Smooth muscle cell (in vitro differentiated cells): ENCODE data around the gene RNF213. TPM values are rescaled to one million over a fixed set of nuclear protein-coding genes. Genes with fewer than 3 reads are reported as not detected.

Experiments used
- DNase-seq: peaks from one replicate; lab custom pipeline; 2025; ENCODE audit not compliant: unreplicated experiment; lab: John Stamatoyannopoulos, UW
- H2AFZ ChIP-seq: fragments of 200-600 bp; sonication (generic); 2 replicates; pipeline ENCODE4 v1.6.0; 2016; ENCODE audit warnings: antibody characterized with exemption, low read depth, mild to moderate bottlenecking
- H3F3A ChIP-seq: fragments of 200-600 bp; sonication (generic); 2 replicates; pipeline ENCODE4 v1.6.0; 2017; ENCODE audit warnings: antibody characterized with exemption, low read depth
- H3K27ac ChIP-seq: fragments of 200-600 bp; sonication (generic); 2 replicates; pipeline ENCODE4 v1.5.1; 2016; ENCODE audit warnings: low read depth, mild to moderate bottlenecking
- H3K27me3 ChIP-seq: fragments of 200-600 bp; sonication (generic); 2 replicates; pipeline ENCODE4 v1.6.1; 2016; ENCODE audit warnings: low read depth, mild to moderate bottlenecking
- H3K36me3 ChIP-seq: fragments of 200-600 bp; sonication (generic); 2 replicates; pipeline ENCODE4 v1.5.1; 2016; ENCODE audit warnings: low read depth
- H3K4me1 ChIP-seq: fragments of 200-600 bp; sonication (generic); 2 replicates; pipeline ENCODE4 v1.5.1; 2016; ENCODE audit warnings: low read depth
- H3K4me2 ChIP-seq: fragments of 200-600 bp; sonication (generic); 2 replicates; pipeline ENCODE4 v1.6.0; 2016; ENCODE audit warnings: mild to moderate bottlenecking
- H3K4me3 ChIP-seq: fragments of 200-600 bp; sonication (generic); 2 replicates; pipeline ENCODE4 v1.5.1; 2016; ENCODE audit warnings: mild to moderate bottlenecking
- H3K79me2 ChIP-seq: fragments of 200-600 bp; sonication (generic); 2 replicates; pipeline ENCODE4 v1.6.0; 2016; ENCODE audit warnings: low read depth, mild to moderate bottlenecking
- H3K9ac ChIP-seq: fragments of 200-600 bp; sonication (generic); 2 replicates; pipeline ENCODE4 v1.6.0; 2016; ENCODE audit warnings: low read depth
- H3K9me3 ChIP-seq: fragments of 200-600 bp; sonication (generic); replicated peaks from 2 replicates; pipeline ENCODE4 v1.5.1; 2016; ENCODE audit warnings: low read depth
- H4K20me1 ChIP-seq: fragments of 200-600 bp; sonication (generic); 2 replicates; pipeline ENCODE4 v1.6.0; 2016; ENCODE audit warnings: low read depth
- WGBS: methylation state at CpG from one replicate; pipeline ENCODE4 v1.1.7; 2016; ENCODE audit warnings: low lambda C conversion rate; 5-methylcytosine and 5-hydroxymethylcytosine counted together
- polyA plus RNA-seq: library from polyadenylated mRNA; unstranded; fragments of >200 nt; fragmentation: Nextera tagmentation; extraction: Ambion mirVana; gene quantifications from 2 replicates; pipeline ENCODE4 v1.2.1, GENCODE V29; 2016
- total RNA-seq: library from RNA; depleted of rRNA; stranded (reverse); fragments of >200 nt; gene quantifications from 2 replicates; pipeline ENCODE4 v1.2.3, GENCODE V29; 2014
- TF ChIP-seq, protein P1 (sequence below): fragments of 200-600 bp; sonication (generic); IDR thresholded peaks from 2 replicates; pipeline ENCODE4 v1.5.1; 2017; ENCODE audit warnings: borderline replicate concordance, mild to moderate bottlenecking, antibody characterized with exemption; ENCODE audit not compliant: insufficient read depth, poor library complexity, severe bottlenecking

The RNF213 gene
- total and polyA plus RNA-seq, 2 experiments from 2014 or later: 12.8 to 43.0 TPM

DNA sequence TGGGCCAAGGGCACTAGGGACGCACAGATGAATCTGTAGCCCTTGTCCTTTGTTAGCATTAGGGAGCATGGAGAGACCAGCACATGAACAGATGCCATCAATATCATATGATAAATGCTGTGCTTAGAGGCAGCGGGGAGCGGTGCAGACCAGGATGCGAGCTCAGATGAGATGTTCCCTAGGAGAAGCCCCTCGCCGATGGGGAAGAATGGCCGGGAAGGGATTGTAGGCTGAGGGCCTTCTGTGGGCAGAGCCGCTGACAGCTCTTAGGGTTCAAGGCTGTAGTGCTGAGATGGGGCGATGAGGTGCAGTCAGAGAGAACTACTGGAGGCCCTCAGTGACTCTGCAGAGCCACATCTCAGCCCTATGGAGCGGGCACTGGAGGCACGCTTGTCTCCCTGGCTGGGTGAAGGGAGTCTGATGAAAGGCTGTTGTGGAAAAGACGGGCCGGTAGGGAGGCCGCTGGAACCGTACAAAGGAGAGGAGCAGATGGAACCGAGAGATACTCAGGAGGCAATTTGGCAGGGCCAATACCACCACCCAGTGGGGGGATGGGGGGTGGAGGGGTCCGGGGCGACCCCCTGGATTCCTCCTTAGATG, 88.0 kb downstream of the RNF213 start:
- Histone ChIP-seq H3K27ac (no peak overlapping the region), H4K20me1 (no peaks in the 10 kb centered on the region), H3K4me2 (no peak overlapping the region), H2AFZ (no peak overlapping the region), H3F3A (no peaks in the 10 kb centered on the region), H3K9me3 (no peaks in the 10 kb centered on the region), H3K79me2 (no peaks in the 10 kb centered on the region), H3K4me3 (no peak overlapping the region), H3K9ac (no peak overlapping the region), H3K36me3 (peaks cover 21% of the 10 kb centered on the region), H3K27me3 (no peaks in the 10 kb centered on the region), H3K4me1 (no peaks in the 10 kb centered on the region)
- TF ChIP-seq, protein P1, sequence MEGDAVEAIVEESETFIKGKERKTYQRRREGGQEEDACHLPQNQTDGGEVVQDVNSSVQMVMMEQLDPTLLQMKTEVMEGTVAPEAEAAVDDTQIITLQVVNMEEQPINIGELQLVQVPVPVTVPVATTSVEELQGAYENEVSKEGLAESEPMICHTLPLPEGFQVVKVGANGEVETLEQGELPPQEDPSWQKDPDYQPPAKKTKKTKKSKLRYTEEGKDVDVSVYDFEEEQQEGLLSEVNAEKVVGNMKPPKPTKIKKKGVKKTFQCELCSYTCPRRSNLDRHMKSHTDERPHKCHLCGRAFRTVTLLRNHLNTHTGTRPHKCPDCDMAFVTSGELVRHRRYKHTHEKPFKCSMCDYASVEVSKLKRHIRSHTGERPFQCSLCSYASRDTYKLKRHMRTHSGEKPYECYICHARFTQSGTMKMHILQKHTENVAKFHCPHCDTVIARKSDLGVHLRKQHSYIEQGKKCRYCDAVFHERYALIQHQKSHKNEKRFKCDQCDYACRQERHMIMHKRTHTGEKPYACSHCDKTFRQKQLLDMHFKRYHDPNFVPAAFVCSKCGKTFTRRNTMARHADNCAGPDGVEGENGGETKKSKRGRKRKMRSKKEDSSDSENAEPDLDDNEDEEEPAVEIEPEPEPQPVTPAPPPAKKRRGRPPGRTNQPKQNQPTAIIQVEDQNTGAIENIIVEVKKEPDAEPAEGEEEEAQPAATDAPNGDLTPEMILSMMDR: no peak
- 93% methylated on average over 15 of the region's 18 CpGs for WGBS
- no peak for DNase-seq

DNA sequence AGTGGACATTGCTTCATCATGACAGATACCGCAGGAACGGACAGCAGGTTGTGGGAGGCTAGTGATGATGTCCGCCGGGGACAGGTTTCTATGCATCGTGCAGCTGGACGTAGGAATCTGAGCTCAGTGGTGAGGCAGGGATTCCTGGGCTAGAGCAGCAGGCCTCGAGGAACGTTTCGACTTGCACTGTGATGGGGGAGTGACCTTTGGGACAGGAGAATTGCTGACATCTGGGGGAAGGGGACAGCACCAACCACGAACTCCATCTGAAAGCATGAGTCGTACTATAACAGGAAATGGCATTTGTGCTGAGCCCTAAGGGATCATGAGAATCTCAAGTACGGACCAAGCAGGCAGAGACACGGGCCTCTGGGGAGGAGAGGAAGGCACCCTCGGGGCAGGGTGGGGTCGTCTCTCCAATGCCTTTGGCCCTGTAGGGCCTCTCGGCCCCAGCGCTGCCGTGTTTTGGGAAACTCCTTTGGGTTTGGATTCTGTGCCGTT, 88.5 kb downstream of the RNF213 start:
- DNase-seq: no peak
- Histone ChIP-seq H2AFZ (no peak overlapping the region), H3F3A (no peaks in the 10 kb centered on the region), H4K20me1 (no peaks in the 10 kb centered on the region), H3K36me3 (peaks cover 17% of the 10 kb centered on the region), H3K27ac (no peak overlapping the region), H3K79me2 (no peaks in the 10 kb centered on the region), H3K9me3 (no peaks in the 10 kb centered on the region), H3K4me1 (no peaks in the 10 kb centered on the region), H3K9ac (no peak overlapping the region), H3K4me2 (no peak overlapping the region), H3K27me3 (no peaks in the 10 kb centered on the region), H3K4me3 (no peak overlapping the region)
- WGBS: 76% methylated on average over 19 of the region's 19 CpGs
- TF ChIP-seq, protein P1: no peak

DNA sequence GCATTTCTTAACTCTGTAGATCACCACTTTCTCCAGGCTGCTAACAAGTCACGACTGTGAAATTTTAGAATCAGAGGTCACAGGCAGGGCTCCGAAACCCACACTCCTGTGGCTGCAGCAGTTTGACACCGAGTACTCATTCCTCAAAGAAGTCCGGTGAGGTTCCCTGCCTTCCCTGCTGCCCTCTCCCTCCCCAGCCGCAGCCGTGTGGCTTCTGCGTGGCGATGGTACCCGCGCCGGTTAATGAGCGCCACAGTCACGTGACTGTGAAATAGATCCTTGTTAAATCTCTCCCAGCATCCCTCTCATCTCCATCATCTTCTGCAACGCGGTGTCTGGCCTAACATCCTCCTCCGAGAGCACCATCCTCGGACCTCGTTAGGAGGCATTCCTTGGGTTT, 89.1 kb downstream of the RNF213 start:
- Histone ChIP-seq H3K4me3 (no peak overlapping the region), H3F3A (no peaks in the 10 kb centered on the region), H3K4me2 (no peak overlapping the region), H3K27me3 (no peaks in the 10 kb centered on the region), H4K20me1 (no peaks in the 10 kb centered on the region), H2AFZ (no peak overlapping the region), H3K79me2 (no peaks in the 10 kb centered on the region), H3K27ac (no peak overlapping the region), H3K9ac (no peak overlapping the region), H3K36me3 (peaks cover 15% of the 10 kb centered on the region), H3K4me1 (no peaks in the 10 kb centered on the region), H3K9me3 (no peaks in the 10 kb centered on the region)
- 95% methylated on average over 18 of the region's 18 CpGs for WGBS
- DNase-seq: no peak
- TF ChIP-seq, protein P1: no peak
